Transverse colon (tissue), 3 donors: ENCODE results near the gene LRFN2.

ENCODE experiments used
- CTCF ChIP-seq, 5 experiments: fragments of 200-600 bp in 3 of 5; fragments of 450-650 bp in 2 of 5; sonication (generic) in 3 of 5; IDR thresholded peaks; 1 replicate in 2 of 5; 2 replicates in 3 of 5; pipeline ENCODE4 v1.5.1; 2016 to 2017; ENCODE audit warnings: antibody characterized with exemption in 5 of 5, inconsistent platforms in 3 of 5, mild to moderate bottlenecking in 2 of 5, moderate library complexity in 1 of 5
- POLR2A ChIP-seq: fragments of 450-650 bp; IDR thresholded peaks from one replicate; pipeline ENCODE4 v1.6.1; 2016; ENCODE audit warnings: antibody characterized with exemption, mild to moderate bottlenecking, moderate library complexity

- TF ChIP-seq POLR2A (no peak), CTCF (IDR thresholded peaks at IDR 0.05) (no peak)
These were observed 13.9 kb downstream of the LRFN2 start for GRCh38 chr6:40573221-40573620.
